ENCODE measurements around the gene BCAS2.

Gene BCAS2

DNA sequence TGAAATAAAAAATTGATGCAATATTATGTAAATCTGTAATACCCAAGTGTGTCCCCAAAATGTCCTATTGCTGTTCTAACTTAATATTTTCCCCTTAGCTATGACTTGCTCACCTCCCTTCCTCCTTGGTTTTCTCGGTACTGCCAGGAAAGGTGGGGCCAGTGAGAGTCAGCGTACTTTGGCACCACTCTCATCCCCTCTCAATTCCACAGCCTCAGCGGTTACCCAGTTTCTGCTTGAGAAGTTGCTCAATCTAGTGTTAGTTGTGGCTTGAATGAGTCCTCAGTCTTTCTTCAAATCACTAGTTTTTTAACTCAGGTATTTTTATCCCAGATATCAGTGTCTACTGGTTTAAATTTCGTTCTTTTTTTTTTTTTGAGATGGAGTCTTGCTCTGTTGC, 32.3 kb downstream of the BCAS2 start:
- no peak for DNase-seq (ENCODE audit: low spot score)
- no peak overlapping the region for H3K4me3 ChIP-seq
- TF ChIP-seq, protein P1, sequence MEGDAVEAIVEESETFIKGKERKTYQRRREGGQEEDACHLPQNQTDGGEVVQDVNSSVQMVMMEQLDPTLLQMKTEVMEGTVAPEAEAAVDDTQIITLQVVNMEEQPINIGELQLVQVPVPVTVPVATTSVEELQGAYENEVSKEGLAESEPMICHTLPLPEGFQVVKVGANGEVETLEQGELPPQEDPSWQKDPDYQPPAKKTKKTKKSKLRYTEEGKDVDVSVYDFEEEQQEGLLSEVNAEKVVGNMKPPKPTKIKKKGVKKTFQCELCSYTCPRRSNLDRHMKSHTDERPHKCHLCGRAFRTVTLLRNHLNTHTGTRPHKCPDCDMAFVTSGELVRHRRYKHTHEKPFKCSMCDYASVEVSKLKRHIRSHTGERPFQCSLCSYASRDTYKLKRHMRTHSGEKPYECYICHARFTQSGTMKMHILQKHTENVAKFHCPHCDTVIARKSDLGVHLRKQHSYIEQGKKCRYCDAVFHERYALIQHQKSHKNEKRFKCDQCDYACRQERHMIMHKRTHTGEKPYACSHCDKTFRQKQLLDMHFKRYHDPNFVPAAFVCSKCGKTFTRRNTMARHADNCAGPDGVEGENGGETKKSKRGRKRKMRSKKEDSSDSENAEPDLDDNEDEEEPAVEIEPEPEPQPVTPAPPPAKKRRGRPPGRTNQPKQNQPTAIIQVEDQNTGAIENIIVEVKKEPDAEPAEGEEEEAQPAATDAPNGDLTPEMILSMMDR (IDR thresholded peaks at IDR 0.05): no peak
- no peak overlapping the region for H3K27ac ChIP-seq

DNA sequence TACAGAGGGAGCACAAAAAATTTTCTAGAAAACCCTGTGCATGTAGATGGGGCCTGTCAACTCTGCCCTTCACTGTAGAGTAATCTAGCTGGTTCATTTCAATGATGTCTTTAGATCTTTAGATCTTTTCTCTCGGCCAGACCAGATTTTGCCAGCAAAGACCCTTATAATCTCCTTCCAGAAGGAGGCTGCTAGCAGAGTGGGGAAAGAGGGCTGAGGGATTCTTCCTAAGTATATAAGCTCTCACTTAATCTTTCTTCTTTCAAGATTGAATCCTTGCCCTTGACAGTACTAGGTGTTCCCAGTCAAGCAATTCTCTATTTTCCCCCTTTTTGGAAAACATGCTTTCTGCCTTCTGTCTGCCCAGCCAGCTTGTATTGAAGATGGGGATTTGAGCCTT, 34.3 kb downstream of the BCAS2 start:
- Histone ChIP-seq H3K27ac (no peak overlapping the region), H3K4me3 (no peak overlapping the region)
- DNase-seq (ENCODE audit: low spot score): no peak
- TF ChIP-seq, protein P1 (IDR thresholded peaks at IDR 0.05): no peak

DNA sequence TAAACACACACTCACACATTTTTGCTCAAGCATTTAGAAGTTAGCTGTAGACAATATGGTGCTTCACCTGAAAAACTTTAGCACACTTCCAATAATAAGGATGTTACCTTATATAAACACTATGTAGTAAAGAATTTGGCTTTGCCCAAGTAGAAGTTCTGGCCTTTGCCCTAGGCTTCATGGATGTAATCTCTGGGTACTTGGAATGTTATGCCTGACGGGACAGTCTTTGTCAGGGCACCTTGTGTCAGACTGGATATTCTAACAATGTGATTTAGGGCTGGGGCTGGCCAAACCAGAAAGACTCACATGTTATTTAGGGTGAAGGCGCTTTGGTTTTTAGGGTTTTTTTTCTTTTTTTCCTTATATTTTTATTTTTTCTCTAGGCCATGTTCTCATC, 35.6 kb downstream of the BCAS2 start:
- DNase-seq (ENCODE audit: low spot score): no peak
- Histone ChIP-seq H3K27ac (no peak overlapping the region), H3K4me3 (no peak overlapping the region)
- TF ChIP-seq, protein P1 (IDR thresholded peaks at IDR 0.05): no peak

- TF ChIP-seq, protein P1 (IDR thresholded peaks at IDR 0.05): no peak
- H3K4me3 ChIP-seq: no peak overlapping the region
- no peak for DNase-seq (ENCODE audit: low spot score)
- no peak overlapping the region for H3K27ac ChIP-seq
Measured at GRCh38 chr1:114545315-114545714, 36.1 kb downstream of the BCAS2 start.

DNA sequence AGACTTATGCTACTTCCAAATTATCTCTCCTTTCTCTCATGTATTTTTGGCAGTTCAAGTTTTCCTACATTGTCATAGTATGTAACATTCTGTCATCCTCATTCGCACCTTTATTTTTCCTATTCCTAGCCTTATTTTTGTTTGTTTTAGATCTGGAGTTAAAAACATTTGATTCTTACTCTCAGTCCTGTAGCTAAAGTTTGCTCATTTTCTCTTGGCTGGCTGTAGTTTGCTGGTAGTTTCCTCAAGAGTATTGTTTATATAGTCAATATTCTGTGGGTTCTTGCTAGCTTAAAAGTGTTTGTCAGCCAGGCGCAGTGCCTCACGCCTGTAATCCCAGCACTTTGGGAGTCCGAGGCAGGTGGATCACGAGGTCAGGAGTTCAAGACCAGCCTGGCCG, 40.6 kb downstream of the BCAS2 start:
- no peak overlapping the region for H3K4me3 ChIP-seq
- H3K27ac ChIP-seq: no peak overlapping the region
- DNase-seq (ENCODE audit: low spot score): no peak
- TF ChIP-seq, protein P1 (IDR thresholded peaks at IDR 0.05): no peak

GRCh38 chr1:114540272-114540671, 41.1 kb downstream of the BCAS2 start:
- Histone ChIP-seq H3K4me3 (no peak overlapping the region), H3K27ac (no peak overlapping the region)
- DNase-seq (ENCODE audit: low spot score): no peak
- TF ChIP-seq, protein P1 (IDR thresholded peaks at IDR 0.05): no peak

DNA sequence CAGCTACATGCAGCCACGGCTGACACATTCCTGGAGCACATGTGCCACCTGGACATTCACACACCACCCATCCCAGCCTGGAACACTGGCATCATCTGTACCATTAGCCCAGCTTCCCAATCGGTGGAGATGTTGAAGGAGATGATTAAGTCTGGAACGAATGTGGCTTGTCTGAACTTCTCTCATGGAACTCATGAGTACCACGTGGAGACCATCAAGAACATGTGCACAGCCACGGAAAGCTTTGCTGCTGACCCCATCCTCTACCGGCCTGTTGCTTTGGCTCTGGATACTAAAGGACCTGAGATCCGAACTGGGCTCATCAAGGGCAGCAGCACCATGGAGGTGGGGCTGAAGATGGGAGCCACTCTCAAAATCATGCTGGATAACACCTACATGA, 45.4 kb downstream of the BCAS2 start:
- no peak overlapping the region for H3K27ac ChIP-seq
- TF ChIP-seq, protein P1 (IDR thresholded peaks at IDR 0.05): no peak
- no peak overlapping the region for H3K4me3 ChIP-seq
- DNase-seq (ENCODE audit: low spot score): no peak

Measured in coronary artery (tissue), 2 donors.